ENCODE results near the gene GTF3C1.

Gene GTF3C1

GRCh38 chr16:27566417-27566816, 16.7 kb upstream of the GTF3C1 start:
- DNase-seq, result no peak

GRCh38 chr16:27564224-27564623, 14.5 kb upstream of the GTF3C1 start:
- DNase-seq, result peak in 1 of 2 experiments; percentile 33

- DNase-seq, result no peak
Observed at GRCh38 chr16:27561216-27561615, 11.5 kb upstream of the GTF3C1 start.

GRCh38 chr16:27558932-27559331, 9.2 kb upstream of the GTF3C1 start:
- no peak for DNase-seq

- no peak for DNase-seq
Observed at GRCh38 chr16:27558434-27558833, 8.7 kb upstream of the GTF3C1 start.

- no peak for DNase-seq
Observed at GRCh38 chr16:27556471-27556870, 6.8 kb upstream of the GTF3C1 start.

- DNase-seq, result no peak
Observed at GRCh38 chr16:27551036-27551435, 1.3 kb upstream of the GTF3C1 start.

GRCh38 chr16:27550582-27550920, 838 bp upstream of the GTF3C1 start:
- DNase-seq, result no peak

GRCh38 chr16:27549464-27549745, 308 bp downstream of the GTF3C1 start:
- no peak for DNase-seq

- no peak for DNase-seq
Observed at GRCh38 chr16:27547851-27548250, 1.9 kb downstream of the GTF3C1 start.

- no peak for DNase-seq
Observed at GRCh38 chr16:27547134-27547533, 2.6 kb downstream of the GTF3C1 start.

- no peak for DNase-seq
Observed at GRCh38 chr16:27544671-27545070, 5.0 kb downstream of the GTF3C1 start.

- DNase-seq, result no peak
Observed at GRCh38 chr16:27543801-27544200, 5.9 kb downstream of the GTF3C1 start.

GRCh38 chr16:27539636-27540035, 10.1 kb downstream of the GTF3C1 start:
- DNase-seq, result no peak

- no peak for DNase-seq
Observed at GRCh38 chr16:27539120-27539519, 10.6 kb downstream of the GTF3C1 start.

- DNase-seq, result no peak
Observed at GRCh38 chr16:27538528-27538927, 11.2 kb downstream of the GTF3C1 start.

GRCh38 chr16:27534256-27534655, 15.5 kb downstream of the GTF3C1 start:
- no peak for DNase-seq

- DNase-seq, result no peak
Observed at GRCh38 chr16:27531826-27532800, 17.6 kb downstream of the GTF3C1 start.

- DNase-seq, result no peak
Observed at GRCh38 chr16:27531186-27531585, 18.5 kb downstream of the GTF3C1 start.

GRCh38 chr16:27529962-27530361, 19.8 kb downstream of the GTF3C1 start:
- no peak for DNase-seq

- no peak for DNase-seq
Observed at GRCh38 chr16:27528294-27528693, 21.4 kb downstream of the GTF3C1 start.

- DNase-seq, result peak; percentile 32 to 45
Observed at GRCh38 chr16:27526180-27526579, 23.5 kb downstream of the GTF3C1 start.

GRCh38 chr16:27522173-27522707, 27.5 kb downstream of the GTF3C1 start:
- no peak for DNase-seq

GRCh38 chr16:27520982-27521673, 28.6 kb downstream of the GTF3C1 start:
- no peak for DNase-seq

All from NCI-H2081 (cell line).